Vagina (tissue), 2 donors: ENCODE data around the gene THEM5. TPM values are rescaled to one million over a fixed set of nuclear protein-coding genes. Genes with fewer than 3 reads are reported as not detected.

Experiments
- DNase-seq, 2 donors: peaks; one replicate each; pipeline ENCODE4 v3.0.0-alpha.2; 2017; ENCODE audit errors: extremely low spot score in 2 of 2
- H3K27ac ChIP-seq: fragments of 200-600 bp; sonication (generic); one replicate; pipeline ENCODE4 v1.5.1; 2019
- H3K27me3 ChIP-seq: fragments of 200-600 bp; sonication (generic); one replicate; pipeline ENCODE4 v1.5.1; 2019
- H3K36me3 ChIP-seq, 2 donors: fragments of 200-600 bp; sonication (generic); one replicate each; pipeline ENCODE4 v1.5.1; 2017 to 2019
- H3K4me1 ChIP-seq: fragments of 200-600 bp; sonication (generic); one replicate; pipeline ENCODE4 v1.5.1; 2019
- H3K4me3 ChIP-seq, 2 donors: fragments of 200-600 bp; sonication (generic); 1 replicate in 1 of 2; 2 replicates in 1 of 2; pipeline ENCODE4 v1.5.1; 2016 to 2019
- H3K9me3 ChIP-seq: fragments of 200-600 bp; sonication (generic); one replicate; pipeline ENCODE4 v1.5.1; 2019
- CTCF ChIP-seq, 3 experiments: fragments of 450-650 bp in 2 of 3; fragments of 200-600 bp in 1 of 3; sonication (generic) in 1 of 3; IDR thresholded peaks; one replicate each; pipeline ENCODE4 v1.5.1; 2017 to 2019; ENCODE audit warnings: antibody characterized with exemption in 3 of 3, mild to moderate bottlenecking in 2 of 3, moderate library complexity in 2 of 3
- POLR2A ChIP-seq, 2 donors: fragments of 450-650 bp; IDR thresholded peaks; one replicate each; pipeline ENCODE4 v1.6.1; 2017; ENCODE audit warnings: antibody characterized with exemption in 2 of 2, mild to moderate bottlenecking in 2 of 2, moderate library complexity in 2 of 2
- POLR2AphosphoS5 ChIP-seq, 2 donors: sonication (generic); formaldehyde crosslinking; IDR thresholded peaks; one replicate each; pipeline ENCODE4 v1.9.0; 2017; ENCODE audit warnings: antibody characterized with exemption in 2 of 2, mild to moderate bottlenecking in 2 of 2, low read depth in 1 of 2; ENCODE audit not compliant: insufficient read depth in 1 of 2
- intact Hi-C: fragments of 100-400 bp; cut with DNase I; formaldehyde crosslinking; loops from one replicate; pipeline ENCODE4 v1.15.1; 2023
- total RNA-seq: library from RNA; depleted of rRNA; stranded (reverse); fragments of >200 nt; gene quantifications from one replicate; pipeline ENCODE4 v1.2.3, GENCODE V29; 2016

Gene THEM5
- total RNA-seq, 1 donor from 2014 or later = 0.98 TPM

- H3K27ac ChIP-seq = no peak overlapping the region
- DNase-seq = no peak
- no peaks in the 10 kb centered on the region for H3K27me3 ChIP-seq
- no peak overlapping the region for H3K4me3 ChIP-seq
- H3K4me1 ChIP-seq = no peaks in the 10 kb centered on the region
- no peak for TF ChIP-seq POLR2A (IDR thresholded peaks at IDR 0.05)
- no peak for TF ChIP-seq CTCF (IDR thresholded peaks at IDR 0.05)
- no peak for TF ChIP-seq POLR2AphosphoS5 (IDR thresholded peaks at IDR 0.05; ENCODE audit: insufficient read depth in 1 of 2, low read depth in 1 of 2)
- intact Hi-C loops = no loop called here
- H3K36me3 ChIP-seq = no peaks in the 10 kb centered on the region
- H3K9me3 ChIP-seq = no peaks in the 10 kb centered on the region
These were observed 47.3 kb downstream of the THEM5 start for GRCh38 chr1:151806170-151806569.

- Histone ChIP-seq H3K36me3 (no peaks in the 10 kb centered on the region), H3K27ac (no peak within 1 kb of the TSS), H3K4me3 (no peak within 1 kb of the TSS), H3K27me3 (no peaks in the 10 kb centered on the region), H3K4me1 (no peaks in the 10 kb centered on the region), H3K9me3 (no peaks in the 10 kb centered on the region)
- DNase-seq = no peak
- TF ChIP-seq POLR2A (IDR thresholded peaks at IDR 0.05) = no peak
- TF ChIP-seq POLR2AphosphoS5 (IDR thresholded peaks at IDR 0.05; ENCODE audit: insufficient read depth in 1 of 2, low read depth in 1 of 2) = no peak
- TF ChIP-seq CTCF (IDR thresholded peaks at IDR 0.05) = no peak
- intact Hi-C loops = no loop called here
These were observed 48.3 kb downstream of the THEM5 start, which contains the start of gene LINGO4 for GRCh38 chr1:151805066-151805820. LINGO4 (minus strand) TSS chr1:151805419; CDS start chr1:151802704, 2,715 bp downstream.

- Histone ChIP-seq H3K27me3 (no peaks in the 10 kb centered on the region), H3K4me3 (no peak overlapping the region), H3K27ac (no peak overlapping the region), H3K4me1 (no peaks in the 10 kb centered on the region), H3K36me3 (no peaks in the 10 kb centered on the region), H3K9me3 (no peaks in the 10 kb centered on the region)
- no peak for DNase-seq
- intact Hi-C loops = no loop called here
- TF ChIP-seq POLR2A (IDR thresholded peaks at IDR 0.05) = no peak
- TF ChIP-seq CTCF (IDR thresholded peaks at IDR 0.05) = no peak
- TF ChIP-seq POLR2AphosphoS5 (IDR thresholded peaks at IDR 0.05; ENCODE audit: insufficient read depth in 1 of 2, low read depth in 1 of 2) = no peak
These were observed 49.6 kb downstream of the THEM5 start for GRCh38 chr1:151803915-151804314.

- no peak for TF ChIP-seq POLR2AphosphoS5 (IDR thresholded peaks at IDR 0.05; ENCODE audit: insufficient read depth in 1 of 2, low read depth in 1 of 2)
- no peak for TF ChIP-seq CTCF (IDR thresholded peaks at IDR 0.05)
- TF ChIP-seq POLR2A (IDR thresholded peaks at IDR 0.05) = no peak
- Histone ChIP-seq H3K4me3 (no peak overlapping the region), H3K27ac (no peak overlapping the region), H3K4me1 (no peaks in the 10 kb centered on the region), H3K9me3 (no peaks in the 10 kb centered on the region), H3K36me3 (no peaks in the 10 kb centered on the region), H3K27me3 (no peaks in the 10 kb centered on the region)
- no peak for DNase-seq
- intact Hi-C loops = no loop called here
These were observed 50.3 kb downstream of the THEM5 start for GRCh38 chr1:151803164-151803563.

- H3K9me3 ChIP-seq = no peaks in the 10 kb centered on the region
- no peaks in the 10 kb centered on the region for H3K36me3 ChIP-seq
- no peak overlapping the region for H3K27ac ChIP-seq
- H3K27me3 ChIP-seq = no peaks in the 10 kb centered on the region
- no peak for DNase-seq
- intact Hi-C loops = no loop called here
- no peak overlapping the region for H3K4me3 ChIP-seq
- no peaks in the 10 kb centered on the region for H3K4me1 ChIP-seq
- TF ChIP-seq CTCF (IDR thresholded peaks at IDR 0.05) (no peak), POLR2AphosphoS5 (IDR thresholded peaks at IDR 0.05; ENCODE audit: insufficient read depth in 1 of 2, low read depth in 1 of 2) (no peak), POLR2A (IDR thresholded peaks at IDR 0.05) (no peak)
These were observed 51.1 kb downstream of the THEM5 start for GRCh38 chr1:151802372-151802771.
